Smooth muscle cell (in vitro differentiated cells): Measurements from ENCODE around the gene POLR2M. TPM values are rescaled to one million over a fixed set of nuclear protein-coding genes. Genes with fewer than 3 reads are reported as not detected.

Experiments
- DNase-seq: peaks from one replicate; lab custom pipeline; 2025; ENCODE audit not compliant: unreplicated experiment; lab: John Stamatoyannopoulos, UW
- H2AFZ ChIP-seq: fragments of 200-600 bp; sonication (generic); 2 replicates; pipeline ENCODE4 v1.6.0; 2016; ENCODE audit warnings: antibody characterized with exemption, low read depth, mild to moderate bottlenecking
- H3F3A ChIP-seq: fragments of 200-600 bp; sonication (generic); 2 replicates; pipeline ENCODE4 v1.6.0; 2017; ENCODE audit warnings: antibody characterized with exemption, low read depth
- H3K27ac ChIP-seq: fragments of 200-600 bp; sonication (generic); 2 replicates; pipeline ENCODE4 v1.5.1; 2016; ENCODE audit warnings: low read depth, mild to moderate bottlenecking
- H3K27me3 ChIP-seq: fragments of 200-600 bp; sonication (generic); 2 replicates; pipeline ENCODE4 v1.6.1; 2016; ENCODE audit warnings: low read depth, mild to moderate bottlenecking
- H3K36me3 ChIP-seq: fragments of 200-600 bp; sonication (generic); 2 replicates; pipeline ENCODE4 v1.5.1; 2016; ENCODE audit warnings: low read depth
- H3K4me1 ChIP-seq: fragments of 200-600 bp; sonication (generic); 2 replicates; pipeline ENCODE4 v1.5.1; 2016; ENCODE audit warnings: low read depth
- H3K4me2 ChIP-seq: fragments of 200-600 bp; sonication (generic); 2 replicates; pipeline ENCODE4 v1.6.0; 2016; ENCODE audit warnings: mild to moderate bottlenecking
- H3K4me3 ChIP-seq: fragments of 200-600 bp; sonication (generic); 2 replicates; pipeline ENCODE4 v1.5.1; 2016; ENCODE audit warnings: mild to moderate bottlenecking
- H3K79me2 ChIP-seq: fragments of 200-600 bp; sonication (generic); 2 replicates; pipeline ENCODE4 v1.6.0; 2016; ENCODE audit warnings: low read depth, mild to moderate bottlenecking
- H3K9ac ChIP-seq: fragments of 200-600 bp; sonication (generic); 2 replicates; pipeline ENCODE4 v1.6.0; 2016; ENCODE audit warnings: low read depth
- H3K9me3 ChIP-seq: fragments of 200-600 bp; sonication (generic); replicated peaks from 2 replicates; pipeline ENCODE4 v1.5.1; 2016; ENCODE audit warnings: low read depth
- H4K20me1 ChIP-seq: fragments of 200-600 bp; sonication (generic); 2 replicates; pipeline ENCODE4 v1.6.0; 2016; ENCODE audit warnings: low read depth
- CTCF ChIP-seq: fragments of 200-600 bp; sonication (generic); IDR thresholded peaks from 2 replicates; pipeline ENCODE4 v1.5.1; 2017; ENCODE audit warnings: borderline replicate concordance, mild to moderate bottlenecking, antibody characterized with exemption; ENCODE audit not compliant: insufficient read depth, poor library complexity, severe bottlenecking
- WGBS: methylation state at CpG from one replicate; pipeline ENCODE4 v1.1.7; 2016; ENCODE audit warnings: low lambda C conversion rate; 5-methylcytosine and 5-hydroxymethylcytosine counted together
- polyA plus RNA-seq: library from polyadenylated mRNA; unstranded; fragments of >200 nt; fragmentation: Nextera tagmentation; extraction: Ambion mirVana; gene quantifications from 2 replicates; pipeline ENCODE4 v1.2.1, GENCODE V29; 2016
- total RNA-seq: library from RNA; depleted of rRNA; stranded (reverse); fragments of >200 nt; gene quantifications from 2 replicates; pipeline ENCODE4 v1.2.3, GENCODE V29; 2014

Gene POLR2M
- total and polyA plus RNA-seq, 2 experiments from 2014 or later, result 23.9 to 49.8 TPM

GRCh38 chr15:57718309-57718708, 11.8 kb downstream of the POLR2M start:
- Histone ChIP-seq H3K4me3 (no peak overlapping the region), H3K79me2 (no peaks in the 10 kb centered on the region), H3K4me2 (no peak overlapping the region), H3K4me1 (no peaks in the 10 kb centered on the region), H3K27me3 (no peaks in the 10 kb centered on the region), H3K36me3 (no peaks in the 10 kb centered on the region), H4K20me1 (peaks cover 4% of the 10 kb centered on the region), H2AFZ (no peak overlapping the region), H3K27ac (no peak overlapping the region), H3K9ac (no peak overlapping the region), H3F3A (no peaks in the 10 kb centered on the region), H3K9me3 (no peaks in the 10 kb centered on the region)
- no peak for TF ChIP-seq CTCF
- 98% methylated on average over 2 of the region's 2 CpGs for WGBS
- DNase-seq, result no peak

GRCh38 chr15:57720867-57721266, 14.4 kb downstream of the POLR2M start:
- H3K4me2 ChIP-seq, result no peak overlapping the region
- DNase-seq, result no peak
- H3K4me3 ChIP-seq, result no peak overlapping the region
- H3F3A ChIP-seq, result no peaks in the 10 kb centered on the region
- no peaks in the 10 kb centered on the region for H3K4me1 ChIP-seq
- no peaks in the 10 kb centered on the region for H3K36me3 ChIP-seq
- H2AFZ ChIP-seq, result no peak overlapping the region
- H3K9ac ChIP-seq, result no peak overlapping the region
- H4K20me1 ChIP-seq, result no peaks in the 10 kb centered on the region
- H3K27me3 ChIP-seq, result no peaks in the 10 kb centered on the region
- 88% methylated on average over 3 of the region's 3 CpGs for WGBS
- no peak overlapping the region for H3K27ac ChIP-seq
- no peaks in the 10 kb centered on the region for H3K9me3 ChIP-seq
- no peak for TF ChIP-seq CTCF
- no peaks in the 10 kb centered on the region for H3K79me2 ChIP-seq

GRCh38 chr15:57726411-57726810, 19.9 kb downstream of the POLR2M start:
- DNase-seq, result no peak
- Histone ChIP-seq H3K36me3 (no peaks in the 10 kb centered on the region), H4K20me1 (no peaks in the 10 kb centered on the region), H3K4me2 (peak overlapping the region; percentile 30), H3K4me3 (no peak overlapping the region), H3K27me3 (no peaks in the 10 kb centered on the region), H3K9ac (no peak overlapping the region), H3K27ac (peak overlapping the region; percentile 29), H3F3A (no peaks in the 10 kb centered on the region), H2AFZ (no peak overlapping the region), H3K79me2 (no peaks in the 10 kb centered on the region), H3K9me3 (no peaks in the 10 kb centered on the region), H3K4me1 (no peaks in the 10 kb centered on the region)
- 27% methylated on average over 3 of the region's 3 CpGs for WGBS
- no peak for TF ChIP-seq CTCF

- no peak overlapping the region for H3K4me2 ChIP-seq
- no peaks in the 10 kb centered on the region for H3K4me1 ChIP-seq
- H3K9ac ChIP-seq, result no peak overlapping the region
- no peaks in the 10 kb centered on the region for H3K27me3 ChIP-seq
- no peaks in the 10 kb centered on the region for H4K20me1 ChIP-seq
- no peaks in the 10 kb centered on the region for H3F3A ChIP-seq
- H3K9me3 ChIP-seq, result no peaks in the 10 kb centered on the region
- no peak overlapping the region for H3K4me3 ChIP-seq
- TF ChIP-seq CTCF, result no peak
- no peak for DNase-seq
- H3K36me3 ChIP-seq, result no peaks in the 10 kb centered on the region
- WGBS, result 80% methylated on average over 6 of the region's 6 CpGs
- H3K27ac ChIP-seq, result no peak overlapping the region
- no peaks in the 10 kb centered on the region for H3K79me2 ChIP-seq
- H2AFZ ChIP-seq, result no peak overlapping the region
These were observed 20.5 kb downstream of the POLR2M start for GRCh38 chr15:57727031-57727430.
